Measurements from ENCODE around the gene KCP.

- TF ChIP-seq CTCF (optimal IDR thresholded peaks at IDR 0.05 in 1 of 3, IDR thresholded peaks at IDR 0.05 in 1 of 3, conservative IDR thresholded peaks at IDR 0.05 in 1 of 3; ENCODE audit: extremely low read depth in 1 of 3, insufficient read depth in 2 of 3, low read length in 3 of 3) (no peak), EZH2 (IDR thresholded peaks at IDR 0.05; ENCODE audit: low read length) (no peak)
Observed at GRCh38 chr7:128891942-128892269, 18.6 kb downstream of the KCP start.

Measured in keratinocyte (primary cell).